ENCODE data around the gene ELOVL5. TPM values are rescaled to one million over a fixed set of nuclear protein-coding genes. Genes with fewer than 3 reads are reported as not detected.
"Not testable (repeated sequence)": the region's sequence is repeated elsewhere in the genome, so short reads cannot be mapped to it uniquely, and the experiment has no call there.

Gene ELOVL5
- 84.0 TPM for polyA plus RNA-seq (ENCODE audit: insufficient read length)
- long read RNA-seq, donor 1, transcript ELOVL5-201 (8 exons, 2,827 nt), result major isoform, 19 of 19 reads
- long read RNA-seq, donor 1, partial matches to known transcripts, result 0 of 19 reads
- long read RNA-seq, donor 1, other reads (novel, unspliced or antisense), result 0 of 19 reads
- long read RNA-seq, donor 2, transcript ELOVL5-201 (8 exons, 2,827 nt), result major isoform, 21 of 22 reads
- long read RNA-seq, donor 2, partial matches to known transcripts, result 0 of 22 reads
- long read RNA-seq, donor 2, other reads (novel, unspliced or antisense), result 0 of 22 reads
- long read RNA-seq, donor 3, transcript ELOVL5-201 (8 exons, 2,827 nt), result major isoform, 12 of 19 reads
- long read RNA-seq, donor 3, partial matches to known transcripts, result 5 of 19 reads
- long read RNA-seq, donor 3, other reads (novel, unspliced or antisense), result 0 of 19 reads
- long read RNA-seq, donor 4, partial matches to known transcripts, result 0 of 1 reads
- long read RNA-seq, donor 4, other reads (novel, unspliced or antisense), result 0 of 1 reads
- long read RNA-seq, donor 5, transcript ELOVL5-201 (8 exons, 2,827 nt), result major isoform, 30 of 32 reads
- long read RNA-seq, donor 5, partial matches to known transcripts, result 0 of 32 reads
- long read RNA-seq, donor 5, other reads (novel, unspliced or antisense), result 0 of 32 reads
- long read RNA-seq, donor 6, transcript ELOVL5-201 (8 exons, 2,827 nt), result major isoform, 16 of 23 reads
- long read RNA-seq, donor 6, partial matches to known transcripts, result 5 of 23 reads
- long read RNA-seq, donor 6, other reads (novel, unspliced or antisense), result 0 of 23 reads
- long read RNA-seq, donor 7, transcript ELOVL5-201 (8 exons, 2,827 nt), result major isoform, 29 of 33 reads
- long read RNA-seq, donor 7, partial matches to known transcripts, result 0 of 33 reads
- long read RNA-seq, donor 7, other reads (novel, unspliced or antisense), result 0 of 33 reads
- long read RNA-seq, donor 8, transcript ELOVL5-201 (8 exons, 2,827 nt), result major isoform, 12 of 12 reads
- long read RNA-seq, donor 8, partial matches to known transcripts, result 0 of 12 reads
- long read RNA-seq, donor 8, other reads (novel, unspliced or antisense), result 0 of 12 reads

GRCh38 chr6:53348371-53349208 is at the start of gene ELOVL5:
TSS of gene ELOVL5 (minus strand) at chr6:53348950. CDS start at chr6:53295699, 53,251 bp downstream.
- peak; percentile 98 for DNase-seq

GRCh38 chr6:53397283-53397682 is 48.5 kb upstream of the ELOVL5 start:
- DNase-seq, result no peak

DNA sequence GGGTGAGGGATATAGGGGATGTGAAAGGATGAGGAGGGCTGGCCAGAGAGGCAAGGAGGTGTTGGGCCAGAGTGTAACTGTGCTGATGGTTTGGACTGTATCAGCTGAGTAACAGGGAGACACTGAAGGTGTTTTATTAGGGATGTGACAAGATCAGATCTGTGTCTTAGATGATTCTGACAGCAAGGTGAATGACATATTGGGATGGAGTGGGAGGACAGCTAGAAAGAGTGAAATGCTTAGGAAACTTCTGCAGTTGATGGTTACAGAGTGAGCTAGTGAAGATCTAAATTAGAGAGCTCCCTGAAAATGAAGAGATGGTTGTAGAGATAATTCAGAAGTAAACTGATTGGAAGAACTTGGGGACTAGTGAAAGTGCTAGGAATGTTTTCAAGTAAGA is 47.2 kb upstream of the ELOVL5 start:
- no peak for DNase-seq

- no peak for DNase-seq
Observed at GRCh38 chr6:53394704-53395103, 46.0 kb upstream of the ELOVL5 start.

- no peak for DNase-seq
Observed at GRCh38 chr6:53391170-53391569, 42.4 kb upstream of the ELOVL5 start.

GRCh38 chr6:53390010-53390409 is 41.3 kb upstream of the ELOVL5 start:
- no peak for DNase-seq

- not testable (repeated sequence) for DNase-seq
Observed at GRCh38 chr6:53388615-53389014, 39.9 kb upstream of the ELOVL5 start.

- DNase-seq, result no peak
Observed at GRCh38 chr6:53382421-53382820, 33.7 kb upstream of the ELOVL5 start.

- no peak for DNase-seq
Observed at GRCh38 chr6:53378208-53378607, 29.5 kb upstream of the ELOVL5 start.

GRCh38 chr6:53377793-53378192 is 29.0 kb upstream of the ELOVL5 start:
- DNase-seq, result no peak

DNA sequence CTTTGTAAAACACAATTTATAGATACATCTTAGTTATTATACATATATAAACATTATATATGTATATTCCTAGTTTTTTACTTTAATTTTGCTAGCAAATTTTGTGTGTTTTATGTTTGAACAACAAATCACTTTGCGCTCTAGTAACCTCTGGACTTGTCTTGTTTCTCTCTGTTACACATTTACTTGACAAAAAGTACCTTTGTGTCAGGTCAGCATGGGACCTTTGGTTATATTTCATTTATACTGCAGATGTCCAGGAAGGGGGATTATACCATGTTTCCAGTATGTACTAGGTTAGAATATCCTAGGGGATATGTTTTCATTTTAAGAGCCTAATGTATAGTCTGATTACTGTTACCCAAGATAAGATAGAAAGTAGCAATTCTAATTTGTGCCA is 28.5 kb upstream of the ELOVL5 start:
- no peak for DNase-seq

DNA sequence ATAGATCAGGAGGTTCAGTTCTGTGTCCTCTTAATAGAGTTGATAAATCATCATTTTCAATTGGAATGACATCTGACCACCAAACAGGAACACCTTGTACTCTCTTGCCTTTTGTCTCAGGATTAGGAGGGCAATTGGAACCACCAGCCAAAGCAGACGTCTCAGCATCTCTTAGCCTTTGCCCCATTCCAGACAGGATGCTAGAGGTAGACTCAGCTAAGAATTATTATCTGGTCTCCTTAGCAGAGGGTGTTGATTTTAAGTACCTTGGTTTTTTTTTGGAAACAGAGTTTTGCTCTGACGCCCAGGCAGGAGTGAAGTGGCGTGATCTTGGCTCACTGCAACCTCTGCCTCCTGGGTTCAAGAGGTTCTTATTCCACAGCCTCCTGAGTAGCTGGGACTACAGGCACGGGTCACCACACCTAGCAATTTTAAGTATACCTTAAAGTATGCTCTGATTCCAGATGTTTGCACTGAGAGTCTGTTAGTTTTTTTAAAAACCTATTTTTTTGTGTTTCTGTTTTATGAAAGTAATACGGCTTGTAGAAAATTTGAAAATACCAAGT is 28.0 kb upstream of the ELOVL5 start:
- no peak for DNase-seq

DNA sequence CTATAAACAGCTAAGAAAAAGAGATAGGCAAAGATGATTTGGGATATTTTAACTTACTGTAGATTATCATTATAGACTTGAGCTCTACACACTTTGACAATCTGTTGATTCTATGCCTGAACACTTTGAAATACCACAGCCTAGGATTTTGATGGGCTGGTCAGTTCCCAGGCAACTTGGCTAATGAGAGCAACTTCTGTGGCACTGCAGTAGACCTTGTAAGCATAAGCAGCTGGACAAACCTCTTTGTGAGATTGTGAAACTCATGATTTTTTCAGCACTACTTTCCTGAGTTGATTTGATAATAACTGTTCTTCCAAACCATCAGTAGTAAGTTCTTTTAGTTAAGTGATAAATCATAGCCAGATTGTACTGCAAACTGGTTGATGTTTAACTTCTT is 27.1 kb upstream of the ELOVL5 start:
- DNase-seq, result no peak

DNA sequence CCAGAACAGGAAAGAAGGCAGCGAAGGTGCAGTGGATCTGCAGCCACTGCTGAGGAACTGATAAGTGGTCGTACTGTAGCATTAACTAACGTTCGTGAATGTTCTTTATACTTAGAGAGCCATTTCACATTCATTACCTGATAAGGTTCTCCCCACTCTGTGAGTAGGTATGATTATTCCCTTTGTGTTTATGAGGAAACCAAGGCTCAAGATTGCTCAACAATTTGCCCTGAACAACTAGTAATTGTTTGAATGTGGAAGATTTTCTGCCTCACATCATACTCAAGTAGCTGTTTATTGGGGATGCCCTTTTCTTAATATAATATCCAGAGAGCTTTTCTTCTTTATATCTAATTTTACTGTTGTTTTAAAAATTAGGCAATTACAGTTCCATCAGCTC is 24.9 kb upstream of the ELOVL5 start:
- DNase-seq, result no peak

DNA sequence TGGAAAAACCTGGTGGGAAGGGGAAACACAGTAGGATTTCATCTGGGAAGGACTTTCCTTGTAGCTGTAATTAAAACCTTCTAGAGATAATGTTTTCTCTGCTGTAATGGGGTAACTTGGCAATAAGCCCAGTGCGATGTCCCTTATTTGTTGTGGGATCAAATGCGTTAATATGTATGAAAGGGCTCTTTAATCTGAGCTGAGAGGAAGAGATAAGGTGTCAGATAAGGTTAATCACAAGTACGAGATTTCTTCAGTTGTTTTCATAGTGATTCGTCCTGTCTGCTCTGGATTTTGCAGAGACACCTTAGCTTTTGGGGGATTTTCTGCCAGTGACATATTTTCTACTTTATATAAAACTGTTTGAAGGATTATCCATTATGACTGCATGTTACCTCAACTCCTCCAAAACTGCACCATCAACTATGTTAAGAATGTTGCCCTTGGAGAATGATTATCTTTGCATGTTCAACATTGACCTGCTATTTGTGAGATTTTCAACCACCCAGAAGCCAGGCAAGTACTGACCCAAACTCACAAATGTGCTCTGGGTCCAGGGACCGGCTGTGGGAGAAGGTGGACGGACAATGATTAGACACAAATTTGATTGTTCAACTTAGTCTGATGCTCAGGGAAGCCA is 21.2 kb upstream of the ELOVL5 start:
- no peak for DNase-seq

DNA sequence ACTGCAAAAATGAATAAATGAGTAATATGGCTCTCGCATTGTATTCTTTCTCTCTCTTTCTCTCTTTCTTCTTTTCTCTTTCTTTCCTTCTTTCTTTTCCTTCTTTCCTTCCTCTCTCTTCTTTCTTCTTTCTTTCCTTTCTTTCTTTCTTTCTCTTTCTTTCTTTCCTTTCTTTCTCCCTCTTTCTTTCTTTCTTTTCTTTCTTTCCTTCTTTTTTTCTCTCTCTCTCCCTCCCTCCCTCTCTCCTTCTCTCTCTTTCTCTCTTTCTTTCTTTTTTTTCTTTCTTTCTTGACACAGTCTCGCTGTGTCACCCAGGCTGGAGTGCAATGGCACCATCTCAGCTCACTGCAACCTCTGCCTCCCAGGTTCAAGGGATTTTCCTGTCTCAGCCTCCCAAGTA is 20.3 kb upstream of the ELOVL5 start:
- no peak for DNase-seq

DNA sequence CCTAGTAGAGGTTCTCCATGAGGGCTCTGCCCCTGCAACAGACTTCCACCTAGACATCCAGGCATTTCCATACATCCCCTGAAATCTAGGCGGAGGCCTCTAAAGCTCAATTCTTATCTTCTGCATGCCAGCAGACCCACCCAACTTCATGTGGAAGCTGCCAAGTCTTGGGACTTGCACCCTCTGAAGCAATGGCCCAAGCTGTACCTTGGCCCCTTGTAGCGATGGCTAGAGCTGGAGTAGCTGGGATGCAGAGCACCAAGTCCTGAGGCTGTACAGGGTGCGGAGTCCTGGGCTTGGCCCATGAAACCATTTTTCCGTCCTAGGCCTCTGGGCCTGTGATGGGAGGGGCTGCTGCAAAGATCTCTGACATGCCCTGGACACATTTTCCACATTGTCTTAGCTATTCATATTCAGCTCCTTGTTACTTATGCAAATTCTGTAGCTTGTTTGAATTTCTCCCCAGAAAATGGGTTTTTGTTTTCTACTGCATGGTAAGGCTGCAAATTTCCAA is 17.4 kb upstream of the ELOVL5 start:
- no peak for DNase-seq

GRCh38 chr6:53363341-53364079 is 14.8 kb upstream of the ELOVL5 start:
- DNase-seq, result no peak

DNA sequence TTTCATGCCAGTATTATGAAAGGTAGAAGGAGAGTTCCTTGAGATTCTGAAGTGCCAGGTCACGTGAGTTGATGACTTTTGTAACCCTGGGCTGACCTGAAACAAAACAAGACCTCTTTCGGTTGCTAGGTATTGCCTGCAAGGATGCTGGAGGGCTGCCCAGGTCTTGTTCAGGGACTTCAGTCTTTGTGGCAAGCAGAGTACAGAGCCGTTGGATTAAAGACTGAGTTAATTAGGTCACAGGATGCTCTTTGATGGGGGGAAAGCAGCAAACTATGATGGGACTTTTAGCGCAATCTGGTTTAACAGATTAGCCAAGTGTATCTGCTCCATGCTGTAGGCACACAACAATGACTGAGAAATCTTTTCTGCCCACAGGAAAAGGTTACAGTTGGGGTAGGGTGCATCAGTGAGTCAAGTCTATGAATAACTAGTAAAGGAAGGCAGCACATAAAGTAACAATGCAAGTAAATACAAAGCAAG is 12.8 kb upstream of the ELOVL5 start:
- DNase-seq, result no peak
